Osteoblast (primary cell): ENCODE data around the gene IGF1R. TPM values are rescaled to one million over a fixed set of nuclear protein-coding genes. Genes with fewer than 3 reads are reported as not detected.
A peak's percentile ranks its signal among the peaks of the same experiment; 100 is the strongest.

Source experiments
- DNase-seq: peaks from one replicate; pipeline ENCODE4 v3.0.0; 2011; ENCODE audit warnings: low spot score, mixed read lengths; ENCODE audit not compliant: insufficient read length; ENCODE audit errors: missing footprints
- H2AFZ ChIP-seq: 2 replicates; pipeline ENCODE4 v1.6.0; 2011; ENCODE audit warnings: mild to moderate bottlenecking, low read length
- H3K27ac ChIP-seq: 2 replicates; pipeline ENCODE4 v1.5.1; 2011; ENCODE audit warnings: mild to moderate bottlenecking, low read depth, low read length, moderate library complexity
- H3K27me3 ChIP-seq: 2 replicates; pipeline ENCODE4 v1.6.0; 2012; ENCODE audit warnings: mild to moderate bottlenecking, control low read depth, inconsistent platforms, low read length, moderate library complexity; ENCODE audit not compliant: insufficient read depth
- H3K36me3 ChIP-seq: 2 replicates; pipeline ENCODE4 v1.5.1; 2011; ENCODE audit warnings: mild to moderate bottlenecking, low read length, control low read depth, moderate library complexity; ENCODE audit not compliant: insufficient read depth
- H3K4me1 ChIP-seq: 2 replicates; pipeline ENCODE4 v1.5.1; 2011; ENCODE audit warnings: mild to moderate bottlenecking, low read length, control low read depth, moderate library complexity; ENCODE audit not compliant: insufficient read depth
- H3K4me2 ChIP-seq: 2 replicates; pipeline ENCODE4 v1.6.0; 2011; ENCODE audit warnings: mild to moderate bottlenecking, low read length; ENCODE audit not compliant: insufficient read depth
- H3K4me3 ChIP-seq: fragments of 200-600 bp; sonication (generic); 3 replicates; pipeline ENCODE4 v1.5.1; 2012; ENCODE audit warnings: mild to moderate bottlenecking, low read length, inconsistent platforms; ENCODE audit not compliant: insufficient read depth
- H3K79me2 ChIP-seq: 2 replicates; pipeline ENCODE4 v1.6.0; 2012; ENCODE audit warnings: mild to moderate bottlenecking, low read length, control low read depth, inconsistent platforms; ENCODE audit not compliant: insufficient read depth
- H3K9me3 ChIP-seq: 2 replicates; pipeline ENCODE4 v1.5.1; 2011; ENCODE audit warnings: low read depth, low read length, control low read depth
- H4K20me1 ChIP-seq: 2 replicates; pipeline ENCODE4 v1.6.0; 2012; ENCODE audit warnings: mild to moderate bottlenecking, low read length, control low read depth; ENCODE audit not compliant: insufficient read depth
- total RNA-seq: library from RNA; depleted of rRNA; stranded (reverse); fragments of >200 nt; gene quantifications from 2 replicates; pipeline ENCODE4 v1.2.3, GENCODE V29; 2012
- TF ChIP-seq, protein P1 (sequence below): IDR thresholded peaks from 2 replicates; pipeline ENCODE4 v1.5.1; 2011; ENCODE audit warnings: mild to moderate bottlenecking, low read depth, low read length, moderate library complexity; ENCODE audit errors: extremely low read depth

The IGF1R gene
- total RNA-seq, 1 donor: 18.8 TPM

DNA sequence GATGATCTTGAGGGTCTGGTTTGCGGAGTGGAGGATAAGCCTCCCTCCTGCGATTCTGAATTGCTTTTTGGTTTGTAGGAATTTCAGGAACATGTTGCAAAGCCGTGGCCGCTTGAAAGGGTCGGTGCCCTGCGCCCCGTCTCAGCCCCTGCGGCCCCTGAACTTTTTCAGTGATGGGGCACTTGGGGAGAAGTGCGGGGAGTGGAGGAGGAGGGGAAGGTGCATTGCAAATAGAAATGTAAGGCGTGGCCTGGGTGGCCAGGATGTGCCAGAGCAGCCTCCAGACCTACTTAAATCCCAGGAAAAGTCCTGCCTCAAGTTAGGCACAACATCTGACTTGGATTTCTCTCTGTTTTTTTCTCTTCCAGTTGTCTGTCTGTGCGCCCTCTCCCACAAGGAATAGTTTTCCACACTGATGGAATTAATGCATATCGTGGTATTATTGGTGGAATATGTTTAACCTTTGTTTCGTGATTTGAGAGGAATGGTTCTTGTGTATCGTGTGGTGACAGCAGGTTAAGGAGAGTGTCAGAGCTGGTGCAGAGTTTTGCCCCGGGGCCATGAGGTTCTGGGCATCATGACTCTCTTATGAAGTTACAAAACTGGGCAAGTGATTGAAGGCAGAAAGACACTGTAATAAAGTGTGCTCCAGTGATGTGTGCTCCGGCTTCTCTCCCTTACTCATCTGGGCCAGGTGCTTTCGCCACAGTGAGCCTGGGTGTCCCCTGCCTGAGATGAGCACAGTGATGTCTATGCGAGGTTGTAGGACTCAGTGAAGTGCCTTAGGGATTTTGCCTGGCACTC lies 205.5 kb downstream of the IGF1R start:
- Histone ChIP-seq H3K4me1 (peaks cover 55% of the 10 kb centered on the region), H3K79me2 (peaks cover 67% of the 10 kb centered on the region), H3K4me3 (peak overlapping the region; percentile 74), H3K27me3 (no peaks in the 10 kb centered on the region), H3K36me3 (no peaks in the 10 kb centered on the region), H3K9me3 (no peaks in the 10 kb centered on the region), H3K4me2 (peak overlapping the region; percentile 96), H3K27ac (peak overlapping the region; percentile 66), H4K20me1 (no peaks in the 10 kb centered on the region), H2AFZ (peak overlapping the region; percentile 39)
- DNase-seq: no peak
- TF ChIP-seq, protein P1, sequence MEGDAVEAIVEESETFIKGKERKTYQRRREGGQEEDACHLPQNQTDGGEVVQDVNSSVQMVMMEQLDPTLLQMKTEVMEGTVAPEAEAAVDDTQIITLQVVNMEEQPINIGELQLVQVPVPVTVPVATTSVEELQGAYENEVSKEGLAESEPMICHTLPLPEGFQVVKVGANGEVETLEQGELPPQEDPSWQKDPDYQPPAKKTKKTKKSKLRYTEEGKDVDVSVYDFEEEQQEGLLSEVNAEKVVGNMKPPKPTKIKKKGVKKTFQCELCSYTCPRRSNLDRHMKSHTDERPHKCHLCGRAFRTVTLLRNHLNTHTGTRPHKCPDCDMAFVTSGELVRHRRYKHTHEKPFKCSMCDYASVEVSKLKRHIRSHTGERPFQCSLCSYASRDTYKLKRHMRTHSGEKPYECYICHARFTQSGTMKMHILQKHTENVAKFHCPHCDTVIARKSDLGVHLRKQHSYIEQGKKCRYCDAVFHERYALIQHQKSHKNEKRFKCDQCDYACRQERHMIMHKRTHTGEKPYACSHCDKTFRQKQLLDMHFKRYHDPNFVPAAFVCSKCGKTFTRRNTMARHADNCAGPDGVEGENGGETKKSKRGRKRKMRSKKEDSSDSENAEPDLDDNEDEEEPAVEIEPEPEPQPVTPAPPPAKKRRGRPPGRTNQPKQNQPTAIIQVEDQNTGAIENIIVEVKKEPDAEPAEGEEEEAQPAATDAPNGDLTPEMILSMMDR: no peak

DNA sequence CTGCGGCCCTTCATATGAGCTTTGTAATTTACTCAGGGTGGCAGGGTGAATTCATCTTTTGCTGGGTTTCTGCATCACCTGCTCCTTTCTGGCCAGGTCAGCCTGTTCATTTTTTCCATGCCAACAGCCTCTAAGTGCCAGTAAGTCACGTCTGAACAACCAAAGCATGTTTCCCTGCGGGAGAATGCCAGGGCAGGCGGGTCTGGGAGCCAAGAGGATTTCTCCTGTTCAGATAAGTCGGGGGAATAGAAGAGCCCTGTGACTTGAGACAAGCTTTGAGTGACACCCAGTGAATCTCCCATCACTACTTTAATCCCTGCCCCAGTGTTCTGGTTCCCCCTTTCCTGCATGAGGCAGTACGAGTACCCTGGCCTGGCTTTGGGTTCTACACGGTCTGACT lies 206.2 kb downstream of the IGF1R start:
- H3K4me1 ChIP-seq: peaks cover 55% of the 10 kb centered on the region
- no peaks in the 10 kb centered on the region for H3K27me3 ChIP-seq
- DNase-seq: no peak
- TF ChIP-seq, protein P1: no peak
- no peaks in the 10 kb centered on the region for H3K9me3 ChIP-seq
- H3K79me2 ChIP-seq: peaks cover 74% of the 10 kb centered on the region
- no peak overlapping the region for H2AFZ ChIP-seq
- H3K27ac ChIP-seq: peak overlapping the region; percentile 78
- H3K4me3 ChIP-seq: no peak overlapping the region
- no peaks in the 10 kb centered on the region for H3K36me3 ChIP-seq
- no peak overlapping the region for H3K4me2 ChIP-seq
- H4K20me1 ChIP-seq: no peaks in the 10 kb centered on the region

DNA sequence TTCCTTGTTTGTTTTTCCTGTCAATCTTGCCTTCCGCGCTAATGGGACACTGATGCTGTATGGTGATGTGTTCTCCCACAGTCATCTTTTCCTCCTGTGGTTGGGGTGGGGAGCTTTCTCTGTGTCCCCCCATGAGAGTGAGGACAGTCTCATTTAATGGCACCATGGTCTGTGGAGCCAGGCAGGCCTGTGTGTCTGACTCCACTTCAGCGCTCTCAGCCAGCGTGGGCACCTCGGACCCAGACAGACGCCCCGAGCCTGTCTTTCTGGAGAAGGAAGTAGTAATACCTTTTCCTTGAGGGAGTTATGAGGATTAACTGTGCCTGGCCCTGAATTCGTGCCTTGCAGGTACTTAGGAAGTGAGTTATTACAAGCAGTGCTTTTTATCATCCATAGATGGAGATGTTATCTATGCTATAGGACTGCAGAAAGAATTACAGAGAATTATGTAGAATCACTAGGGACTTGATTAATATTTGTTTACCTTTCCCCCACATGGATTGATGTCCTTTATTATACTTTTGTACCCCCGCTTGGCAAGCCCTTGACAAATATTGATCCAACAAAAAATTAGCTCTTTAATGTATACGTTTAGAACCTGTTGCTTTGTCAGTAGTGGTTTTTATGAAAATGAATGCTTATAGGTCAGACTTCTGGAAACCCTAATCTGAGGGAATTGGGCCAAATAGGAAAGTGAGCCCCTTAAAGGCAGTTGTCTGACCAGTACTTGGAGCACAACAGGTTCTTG lies 206.9 kb downstream of the IGF1R start:
- Histone ChIP-seq H3K36me3 (no peaks in the 10 kb centered on the region), H2AFZ (no peak overlapping the region), H3K79me2 (peaks cover 76% of the 10 kb centered on the region), H3K27ac (peak overlapping the region; percentile 78), H3K4me1 (peaks cover 61% of the 10 kb centered on the region), H3K4me2 (no peak overlapping the region), H4K20me1 (no peaks in the 10 kb centered on the region), H3K9me3 (no peaks in the 10 kb centered on the region), H3K4me3 (no peak overlapping the region), H3K27me3 (no peaks in the 10 kb centered on the region)
- DNase-seq: peak; percentile 57
- TF ChIP-seq, protein P1: no peak
